ENCODE measurements around the gene SAMD5.

DNA sequence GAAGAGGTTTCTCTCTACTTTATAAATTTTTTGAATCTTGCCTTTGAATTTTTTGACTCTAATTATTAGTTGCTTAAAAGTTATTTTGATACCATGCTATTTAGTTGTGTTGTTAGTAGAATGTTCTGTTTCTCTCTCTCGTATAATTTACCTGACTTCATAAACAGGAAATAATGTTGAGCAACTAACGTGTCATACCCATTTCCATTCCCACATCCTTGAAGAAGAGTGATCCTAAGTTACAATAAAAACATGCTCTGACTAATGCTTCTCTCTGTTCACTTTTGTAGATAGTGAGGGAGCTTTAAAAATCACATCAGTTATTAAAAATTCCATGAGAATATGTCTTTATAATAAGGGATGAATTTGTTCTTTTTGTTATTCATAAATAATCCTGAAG lies 69.7 kb downstream of the SAMD5 start:
- TF ChIP-seq, protein P1, sequence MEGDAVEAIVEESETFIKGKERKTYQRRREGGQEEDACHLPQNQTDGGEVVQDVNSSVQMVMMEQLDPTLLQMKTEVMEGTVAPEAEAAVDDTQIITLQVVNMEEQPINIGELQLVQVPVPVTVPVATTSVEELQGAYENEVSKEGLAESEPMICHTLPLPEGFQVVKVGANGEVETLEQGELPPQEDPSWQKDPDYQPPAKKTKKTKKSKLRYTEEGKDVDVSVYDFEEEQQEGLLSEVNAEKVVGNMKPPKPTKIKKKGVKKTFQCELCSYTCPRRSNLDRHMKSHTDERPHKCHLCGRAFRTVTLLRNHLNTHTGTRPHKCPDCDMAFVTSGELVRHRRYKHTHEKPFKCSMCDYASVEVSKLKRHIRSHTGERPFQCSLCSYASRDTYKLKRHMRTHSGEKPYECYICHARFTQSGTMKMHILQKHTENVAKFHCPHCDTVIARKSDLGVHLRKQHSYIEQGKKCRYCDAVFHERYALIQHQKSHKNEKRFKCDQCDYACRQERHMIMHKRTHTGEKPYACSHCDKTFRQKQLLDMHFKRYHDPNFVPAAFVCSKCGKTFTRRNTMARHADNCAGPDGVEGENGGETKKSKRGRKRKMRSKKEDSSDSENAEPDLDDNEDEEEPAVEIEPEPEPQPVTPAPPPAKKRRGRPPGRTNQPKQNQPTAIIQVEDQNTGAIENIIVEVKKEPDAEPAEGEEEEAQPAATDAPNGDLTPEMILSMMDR (IDR thresholded peaks at IDR 0.05; ENCODE audit: poor library complexity, severe bottlenecking) = no peak
- TF ChIP-seq EP300 (conservative IDR thresholded peaks at IDR 0.05; ENCODE audit: poor library complexity, severe bottlenecking) (no peak), SMC3 (conservative IDR thresholded peaks at IDR 0.05; ENCODE audit: poor library complexity) (no peak)
